ENCODE results near the gene TMEM72. TPM values are rescaled to one million over a fixed set of nuclear protein-coding genes. Genes with fewer than 3 reads are reported as not detected.

Gene TMEM72
- total and polyA plus RNA-seq, 2 of the 13 experiments (the other 11 are each of a cell fraction or from before 2014, with no cell fraction given), result 0.04 TPM; not detected in 1

GRCh38 chr10:44878706-44879530 lies 32.2 kb upstream of the TMEM72 start:
- FAIRE-seq (no peak), ATAC-seq (peak; percentile 89), DNase-seq (ENCODE audit: low spot score) (peak; percentile 49)
- Histone ChIP-seq H3K4me2 (ENCODE audit: low read depth, low read length) (peak overlapping the region; percentile 80), H3K27me3 (ENCODE audit: control insufficient read depth in 1 of 2, insufficient read depth in 2 of 2, low read length in 2 of 2) (peaks cover 0 to 38% of the 10 kb centered on the region in 2 experiments; a peak in 3 of 5 replicates), H3K9ac (ENCODE audit: insufficient read depth, low read depth, low read length) (no peak overlapping the region), H3K79me2 (ENCODE audit: insufficient read depth, low read length) (no peaks in the 10 kb centered on the region), H3K36me3 (replicated peaks in 1 of 2; ENCODE audit: control insufficient read depth in 1 of 2, insufficient read depth in 2 of 2, low read length in 2 of 2) (no peaks in the 10 kb centered on the region), H3K4me3 (replicated peaks in 1 of 3; ENCODE audit: insufficient read depth in 1 of 3, low read depth in 2 of 3, low read length in 3 of 3) (peak overlapping the region in 2 of 3 experiments; percentile 3 to 48; a peak in 2 of 6 replicates), H3K4me1 (ENCODE audit: insufficient read depth, low read length) (peaks cover 19% of the 10 kb centered on the region), H2AFZ (ENCODE audit: low read length) (no peak overlapping the region), H4K20me1 (ENCODE audit: insufficient read depth, low read length) (no peaks in the 10 kb centered on the region), H3K9me3 (ENCODE audit: low read length) (no peaks in the 10 kb centered on the region), H3K27ac (ENCODE audit: extremely low read length, insufficient read depth, low read length) (no peak overlapping the region)
- BruUV-seq (replicated peaks), result no TSS peak
- intact Hi-C loops (cut with micrococcal nuclease; ENCODE audit: unreplicated experiment), result no loop called here
- ChIA-PET POLR2A (no interaction called here), CTCF (ENCODE audit: low intra/inter-chr PET ratio, low total read pairs) (no interaction called here)
- 35% methylated on average over 20 of the region's 29 CpGs for WGBS (ENCODE audit: low lambda C conversion rate)
- in situ Hi-C loops (cut with HindIII; ENCODE audit: extremely low pct_ligation_motif_present, low pct_unique_long_range_greater_than_20kb), result no loop called here
- TF ChIP-seq SOX13 (IDR thresholded peaks at IDR 0.05) (no peak), SOX13 (CRISPR knock-in tag; conservative IDR thresholded peaks at IDR 0.05 in 1 of 2, IDR thresholded peaks at IDR 0.05 in 1 of 2) (no peak), CREM (IDR thresholded peaks at IDR 0.05) (no peak), CREM (CRISPR knock-in tag; IDR thresholded peaks at IDR 0.05) (no peak), ZNF414 (CRISPR knock-in tag; IDR thresholded peaks at IDR 0.05) (no peak), CTCF (CRISPR knock-in tag; IDR thresholded peaks at IDR 0.05) (peak; percentile 24; the same call in 1 of the 2 replicates), RBAK (CRISPR knock-in tag; IDR thresholded peaks at IDR 0.05) (peak; percentile 79; the same call in 1 of the 2 replicates), ZSCAN5A (CRISPR knock-in tag; IDR thresholded peaks at IDR 0.05; ENCODE audit: borderline replicate concordance) (no peak), ZBTB34 (CRISPR knock-in tag; IDR thresholded peaks at IDR 0.05) (no peak), AGO1 (IDR thresholded peaks at IDR 0.05; ENCODE audit: low read depth, low read length, poor library complexity, severe bottlenecking) (no peak), THAP9 (CRISPR knock-in tag; IDR thresholded peaks at IDR 0.05; ENCODE audit: borderline replicate concordance) (peak; percentile 26; the same call in 1 of the 2 replicates), ZNF563 (CRISPR knock-in tag; IDR thresholded peaks at IDR 0.05) (no peak)
